Thyroid gland (tissue), 4 donors: ENCODE results near the gene ARHGEF4.
A peak's percentile ranks its signal among the peaks of the same experiment; 100 is the strongest.

Experiments used
- CTCF ChIP-seq, 6 experiments: fragments of 200-600 bp in 3 of 6; fragments of 450-650 bp in 3 of 6; sonication (generic) in 3 of 6; IDR thresholded peaks; one replicate each; pipeline ENCODE4 v1.5.1; 2016 to 2019; ENCODE audit warnings: antibody characterized with exemption in 6 of 6, mild to moderate bottlenecking in 2 of 6, inconsistent platforms in 1 of 6, moderate library complexity in 1 of 6
- POLR2A ChIP-seq, 2 donors: fragments of 450-650 bp; IDR thresholded peaks; one replicate each; pipeline ENCODE4 v1.6.1; 2017; ENCODE audit warnings: antibody characterized with exemption in 2 of 2, mild to moderate bottlenecking in 2 of 2, moderate library complexity in 1 of 2

GRCh38 chr2:130920415-130921163 is 83.9 kb downstream of the ARHGEF4 start:
- TF ChIP-seq CTCF (IDR thresholded peaks at IDR 0.05), result peak; percentile 49 to 82 (median 74)
- no peak for TF ChIP-seq POLR2A (IDR thresholded peaks at IDR 0.05)
